Fibroblast of villous mesenchyme (primary cell): ENCODE results near the gene NTF3. TPM values are rescaled to one million over a fixed set of nuclear protein-coding genes. Genes with fewer than 3 reads are reported as not detected.

Experiments used
- DNase-seq: peaks from one replicate; pipeline ENCODE4 v3.0.0-alpha.2; 2010; ENCODE audit warnings: low read depth
- H3K4me3 ChIP-seq: 2 replicates; pipeline ENCODE4 v1.5.1; 2011; ENCODE audit warnings: low read depth, mild to moderate bottlenecking, low read length
- total RNA-seq: library from RNA; depleted of rRNA; stranded (reverse); fragments of >200 nt; gene quantifications from 2 replicates; pipeline ENCODE4 v1.2.3, GENCODE V29; 2012
- TF ChIP-seq, protein P1 (sequence below): IDR thresholded peaks from 2 replicates; pipeline ENCODE4 v1.5.1; 2012; ENCODE audit warnings: low read depth, mild to moderate bottlenecking, low read length; ENCODE audit not compliant: insufficient read depth

Gene NTF3
- total RNA-seq, result 2.2 and 7.4 TPM in 2 replicates

GRCh38 chr12:5432011-5432400 is at the start of gene NTF3:
Gene NTF3, plus strand, starts transcription at chr12:5432108. Its CDS starts 217 bp downstream, at chr12:5432325.
- H3K4me3 ChIP-seq, result peak within 1 kb of the TSS; percentile 58
- TF ChIP-seq, protein P1, sequence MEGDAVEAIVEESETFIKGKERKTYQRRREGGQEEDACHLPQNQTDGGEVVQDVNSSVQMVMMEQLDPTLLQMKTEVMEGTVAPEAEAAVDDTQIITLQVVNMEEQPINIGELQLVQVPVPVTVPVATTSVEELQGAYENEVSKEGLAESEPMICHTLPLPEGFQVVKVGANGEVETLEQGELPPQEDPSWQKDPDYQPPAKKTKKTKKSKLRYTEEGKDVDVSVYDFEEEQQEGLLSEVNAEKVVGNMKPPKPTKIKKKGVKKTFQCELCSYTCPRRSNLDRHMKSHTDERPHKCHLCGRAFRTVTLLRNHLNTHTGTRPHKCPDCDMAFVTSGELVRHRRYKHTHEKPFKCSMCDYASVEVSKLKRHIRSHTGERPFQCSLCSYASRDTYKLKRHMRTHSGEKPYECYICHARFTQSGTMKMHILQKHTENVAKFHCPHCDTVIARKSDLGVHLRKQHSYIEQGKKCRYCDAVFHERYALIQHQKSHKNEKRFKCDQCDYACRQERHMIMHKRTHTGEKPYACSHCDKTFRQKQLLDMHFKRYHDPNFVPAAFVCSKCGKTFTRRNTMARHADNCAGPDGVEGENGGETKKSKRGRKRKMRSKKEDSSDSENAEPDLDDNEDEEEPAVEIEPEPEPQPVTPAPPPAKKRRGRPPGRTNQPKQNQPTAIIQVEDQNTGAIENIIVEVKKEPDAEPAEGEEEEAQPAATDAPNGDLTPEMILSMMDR, result no peak
- peak; percentile 35 for DNase-seq

GRCh38 chr12:5384015-5384414 is 47.9 kb upstream of the NTF3 start:
- H3K4me3 ChIP-seq, result no peak overlapping the region
- TF ChIP-seq, protein P1, result no peak
- DNase-seq, result no peak

- TF ChIP-seq, protein P1, result no peak
- no peak for DNase-seq
- H3K4me3 ChIP-seq, result no peak overlapping the region
These were observed 43.0 kb upstream of the NTF3 start for GRCh38 chr12:5388581-5389535.

DNA sequence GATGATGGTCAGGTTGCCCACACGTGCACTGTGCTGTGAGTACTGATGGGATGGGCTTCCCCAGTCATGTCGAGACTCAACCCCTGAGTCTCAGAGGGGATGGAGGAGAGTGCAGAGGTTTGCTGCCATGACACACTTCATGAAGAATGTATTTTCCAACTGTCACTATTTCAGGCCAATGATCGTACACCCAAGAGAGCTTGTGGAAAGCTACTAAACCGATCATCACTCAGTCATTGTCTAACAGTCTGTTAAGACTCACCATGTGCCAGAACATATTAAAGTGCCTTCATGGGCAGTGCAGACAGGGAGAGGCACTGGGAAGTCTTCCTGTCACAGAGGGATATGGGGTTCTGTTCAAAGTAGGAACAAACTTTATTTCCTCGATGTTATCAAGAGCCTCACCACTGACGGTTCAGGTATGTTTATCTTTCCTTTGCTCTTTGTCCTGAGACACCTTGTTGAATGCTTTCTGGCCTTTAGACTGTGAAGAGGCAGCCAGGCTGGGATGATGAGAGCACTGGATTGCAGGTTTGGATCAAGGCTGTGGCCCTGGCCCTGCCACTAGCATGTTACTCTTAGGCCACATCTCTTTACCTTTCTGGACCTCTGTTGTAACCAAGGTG is 41.6 kb upstream of the NTF3 start:
- H3K4me3 ChIP-seq, result no peak overlapping the region
- no peak for DNase-seq
- TF ChIP-seq, protein P1, result no peak

- TF ChIP-seq, protein P1, result no peak
- no peak overlapping the region for H3K4me3 ChIP-seq
- DNase-seq, result peak; percentile 10
These were observed 40.3 kb upstream of the NTF3 start for GRCh38 chr12:5391653-5392052.

DNA sequence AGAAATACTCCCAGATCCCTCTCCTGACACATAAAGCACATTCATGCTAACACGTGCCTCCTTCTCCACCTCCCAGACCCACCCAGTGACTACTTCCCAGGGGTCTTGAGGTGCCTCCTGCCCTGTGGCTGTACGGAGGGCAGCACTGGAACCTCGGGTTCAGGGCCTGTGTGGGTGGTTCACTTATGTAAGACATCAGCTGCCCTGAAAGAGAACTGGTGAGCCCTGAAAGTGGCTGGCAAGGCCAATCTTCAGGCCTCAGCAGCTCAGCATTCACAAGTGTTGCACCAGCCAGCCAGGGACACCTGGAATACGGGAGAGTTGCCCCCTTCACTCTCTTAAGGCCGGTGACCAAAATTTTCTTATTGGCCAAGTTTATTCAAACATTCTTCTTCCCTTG is 38.9 kb upstream of the NTF3 start:
- no peak for DNase-seq
- TF ChIP-seq, protein P1, result no peak
- no peak overlapping the region for H3K4me3 ChIP-seq
